GM18520 (cell line): Measurements from ENCODE around the gene CST4.
"Not testable (repeated sequence)": the region's sequence is repeated elsewhere in the genome, so short reads cannot be mapped to it uniquely, and the experiment has no call there.

Source experiments
- ATAC-seq: cut with Tn5 transposase; IDR thresholded peaks from one replicate; pipeline ENCODE4 v1.9.1; 2021; ENCODE audit not compliant: unreplicated experiment

The CST4 gene

DNA sequence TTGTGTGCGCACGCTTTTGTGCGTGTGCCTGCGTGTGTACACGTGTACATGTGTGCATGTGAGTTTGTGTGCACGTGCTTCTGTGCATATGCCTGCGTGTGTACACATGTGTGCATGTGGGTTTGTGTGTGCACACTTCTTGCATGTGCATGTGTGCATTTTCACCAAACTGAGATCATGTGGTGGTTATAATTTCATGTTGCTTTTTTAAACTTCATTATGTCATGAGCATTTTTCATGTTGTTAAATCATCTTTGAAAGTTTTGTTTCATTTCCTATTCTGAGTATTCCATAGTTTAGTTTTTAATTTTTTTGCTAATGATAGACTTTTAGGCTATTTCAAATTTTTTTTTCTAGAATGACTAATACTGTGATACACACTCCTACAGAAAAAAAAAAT lies 44.7 kb downstream of the CST4 start:
- ATAC-seq: no peak

DNA sequence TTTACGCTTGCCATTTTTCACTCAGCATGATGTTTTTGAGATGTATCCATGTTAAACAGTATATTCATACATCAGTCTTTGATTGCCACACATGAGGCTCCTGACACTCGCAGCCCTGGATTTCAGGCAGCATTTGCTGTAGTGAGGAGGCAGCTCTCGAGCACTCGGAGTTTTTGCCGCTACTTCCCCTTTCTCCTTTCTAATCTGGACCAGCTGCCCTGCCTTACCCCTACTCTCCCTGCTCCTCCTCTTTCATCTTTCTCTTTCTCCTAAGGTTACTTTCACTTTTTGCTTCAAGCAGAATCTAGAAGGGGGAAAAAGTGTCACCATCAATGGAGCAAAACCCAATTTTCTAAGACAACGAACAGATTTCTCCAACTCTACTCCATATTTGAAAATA lies 45.2 kb downstream of the CST4 start:
- no peak for ATAC-seq

DNA sequence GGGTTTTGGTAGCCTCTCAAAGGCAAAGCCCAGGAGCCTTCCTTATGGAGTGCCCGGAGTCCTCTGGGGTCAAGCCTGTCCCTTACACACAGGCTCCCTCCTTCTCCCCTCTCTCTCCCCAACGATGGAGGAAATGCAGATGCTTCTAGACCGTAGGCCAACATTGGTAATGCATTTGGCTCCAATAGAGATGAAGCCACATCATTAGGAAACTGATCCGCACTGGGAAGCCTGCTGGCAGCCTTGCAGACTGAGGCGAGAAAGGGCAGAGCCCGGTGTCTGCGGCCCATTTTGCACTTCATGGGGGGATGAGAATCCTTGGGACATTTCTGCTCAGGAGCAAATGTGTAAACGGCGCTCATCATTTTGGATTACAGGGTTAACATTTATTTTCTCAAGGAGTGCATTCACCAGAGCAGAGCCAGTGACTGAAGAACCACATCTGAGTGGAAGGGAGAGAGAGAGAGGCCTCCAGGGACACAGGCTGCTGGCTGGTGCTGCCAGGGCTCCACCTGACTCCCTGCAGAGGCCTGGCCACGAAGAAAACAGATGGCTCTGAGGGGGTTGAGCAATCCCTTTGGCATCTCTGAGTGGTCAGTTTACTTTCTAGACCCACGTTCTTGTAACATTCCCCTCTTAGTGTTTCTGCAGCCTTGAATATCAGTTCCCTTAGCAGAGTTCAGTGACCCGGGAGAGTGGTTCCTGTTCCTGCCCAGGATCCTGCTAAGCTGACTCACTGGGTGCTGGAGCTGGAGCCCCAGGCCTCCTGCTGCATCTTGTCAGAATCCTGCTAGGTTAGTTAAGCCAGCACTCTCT lies 46.7 kb downstream of the CST4 start:
- ATAC-seq: no peak

DNA sequence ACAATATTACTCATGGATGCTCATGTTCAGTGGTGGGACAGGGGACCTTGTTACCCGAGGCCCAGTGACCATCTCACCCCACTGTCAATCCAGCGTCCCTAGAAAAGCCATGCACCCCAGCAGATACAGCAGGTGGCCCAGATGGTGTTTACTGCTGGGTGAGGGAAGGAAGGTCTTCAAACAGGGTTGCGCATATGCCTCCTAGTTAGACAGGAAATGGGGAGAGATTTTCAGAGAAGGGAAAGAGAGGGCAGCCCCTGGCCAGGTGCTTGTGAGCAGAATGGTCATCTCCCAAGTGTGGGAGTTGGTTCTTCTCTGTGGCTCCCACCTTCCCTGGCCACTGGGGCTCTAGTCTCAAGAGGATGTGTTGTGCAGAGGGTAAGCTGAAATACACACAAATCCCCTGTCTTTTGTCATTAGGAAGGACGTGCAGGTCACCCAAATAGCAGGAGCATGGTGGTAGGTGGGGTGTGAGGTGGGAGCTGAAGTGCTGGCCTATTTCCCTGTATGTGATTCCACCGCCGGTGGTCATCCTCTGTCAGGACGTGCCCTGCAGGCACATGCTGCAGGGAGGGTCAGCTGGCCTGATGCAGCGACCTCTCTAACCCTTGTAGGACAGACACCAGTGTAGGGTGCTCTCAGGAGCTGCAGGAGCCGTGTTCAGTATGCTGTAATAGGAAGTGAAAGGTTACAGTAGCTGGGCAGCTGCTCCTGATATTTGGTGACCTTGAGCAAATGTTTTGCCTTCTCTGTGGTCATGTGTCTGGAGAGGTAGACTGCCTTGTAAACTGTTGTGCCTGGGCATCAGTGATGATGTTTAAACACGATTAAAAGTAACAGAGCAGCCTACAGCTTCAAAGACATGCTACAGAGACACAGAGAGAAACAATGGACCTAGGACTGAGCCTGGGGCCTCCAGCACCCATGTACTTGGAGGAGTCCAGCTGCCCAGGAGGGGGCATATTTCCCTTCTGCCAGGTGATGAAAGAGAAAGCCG lies 47.9 kb downstream of the CST4 start:
- no peak for ATAC-seq

DNA sequence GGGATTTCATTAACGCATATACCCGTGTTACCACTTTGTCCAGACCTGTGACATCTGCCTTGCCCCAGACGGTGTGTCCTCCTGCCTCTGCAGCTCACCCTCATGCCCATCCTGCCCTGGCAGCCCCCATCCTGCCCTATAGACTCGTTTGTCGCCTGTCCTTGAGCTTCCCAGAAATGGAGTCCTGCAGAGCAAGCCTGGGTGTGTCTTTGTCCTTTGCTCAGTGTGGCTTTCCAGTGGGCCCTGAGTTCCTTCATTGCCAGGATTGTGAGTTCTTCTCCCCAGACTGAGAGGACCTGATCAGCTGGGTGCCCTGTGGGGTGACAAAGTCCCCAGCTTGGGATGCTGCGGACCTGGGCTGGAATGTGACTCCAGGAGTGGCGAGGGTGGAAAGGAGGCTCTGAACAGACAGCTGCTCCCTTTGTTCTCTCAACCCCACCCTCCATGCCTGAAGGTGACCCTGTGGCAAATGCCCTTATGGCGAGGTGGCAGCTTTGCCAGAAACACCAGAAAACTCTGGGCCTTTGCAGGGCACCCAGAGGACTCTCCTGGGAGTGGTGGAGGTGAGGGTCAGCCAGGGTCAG lies 48.7 kb downstream of the CST4 start:
- no peak for ATAC-seq

DNA sequence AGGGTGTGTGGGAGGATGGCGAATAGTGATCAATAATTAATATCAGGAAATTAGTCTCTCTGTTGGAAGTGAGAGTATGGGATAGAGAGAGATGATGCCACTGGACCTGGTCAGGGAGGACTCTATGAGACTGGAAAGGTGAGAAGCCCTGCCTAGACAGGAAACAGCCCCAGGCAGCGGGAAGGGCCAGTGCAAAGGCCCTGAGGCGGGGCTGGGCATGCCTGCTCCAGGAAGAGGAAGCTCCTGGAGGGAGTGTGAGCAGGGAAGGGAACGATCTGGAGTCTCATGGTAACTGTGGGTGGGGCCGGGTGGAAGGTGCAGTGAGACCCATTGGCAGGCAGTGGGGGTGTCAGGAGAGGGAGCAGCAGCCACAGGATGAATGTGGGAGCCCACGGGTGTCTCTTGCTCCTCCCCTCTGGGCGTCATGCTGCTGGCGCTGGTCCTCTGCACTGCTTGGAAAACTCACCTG lies 49.3 kb downstream of the CST4 start:
- ATAC-seq: no peak

DNA sequence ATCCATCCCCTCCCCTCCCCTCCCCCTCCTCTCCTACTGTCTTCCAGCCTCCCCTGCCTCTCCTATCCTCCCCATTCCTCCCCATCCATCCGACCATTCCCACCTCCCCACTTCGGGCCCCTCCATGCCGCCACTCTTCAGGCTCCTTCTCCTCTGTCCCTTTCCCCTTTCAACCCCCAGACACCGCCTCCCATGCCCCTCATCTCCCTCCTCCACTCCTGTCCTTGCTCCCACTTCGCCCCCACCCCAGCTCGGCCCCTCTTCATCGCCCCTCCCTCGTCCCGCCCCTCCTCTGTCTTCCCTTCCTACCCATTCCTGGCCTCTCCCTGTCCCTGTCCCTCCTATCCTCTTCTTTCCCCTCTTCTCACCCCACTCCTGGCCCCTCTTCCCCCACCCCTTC lies 50.5 kb downstream of the CST4 start:
- ATAC-seq: no peak

DNA sequence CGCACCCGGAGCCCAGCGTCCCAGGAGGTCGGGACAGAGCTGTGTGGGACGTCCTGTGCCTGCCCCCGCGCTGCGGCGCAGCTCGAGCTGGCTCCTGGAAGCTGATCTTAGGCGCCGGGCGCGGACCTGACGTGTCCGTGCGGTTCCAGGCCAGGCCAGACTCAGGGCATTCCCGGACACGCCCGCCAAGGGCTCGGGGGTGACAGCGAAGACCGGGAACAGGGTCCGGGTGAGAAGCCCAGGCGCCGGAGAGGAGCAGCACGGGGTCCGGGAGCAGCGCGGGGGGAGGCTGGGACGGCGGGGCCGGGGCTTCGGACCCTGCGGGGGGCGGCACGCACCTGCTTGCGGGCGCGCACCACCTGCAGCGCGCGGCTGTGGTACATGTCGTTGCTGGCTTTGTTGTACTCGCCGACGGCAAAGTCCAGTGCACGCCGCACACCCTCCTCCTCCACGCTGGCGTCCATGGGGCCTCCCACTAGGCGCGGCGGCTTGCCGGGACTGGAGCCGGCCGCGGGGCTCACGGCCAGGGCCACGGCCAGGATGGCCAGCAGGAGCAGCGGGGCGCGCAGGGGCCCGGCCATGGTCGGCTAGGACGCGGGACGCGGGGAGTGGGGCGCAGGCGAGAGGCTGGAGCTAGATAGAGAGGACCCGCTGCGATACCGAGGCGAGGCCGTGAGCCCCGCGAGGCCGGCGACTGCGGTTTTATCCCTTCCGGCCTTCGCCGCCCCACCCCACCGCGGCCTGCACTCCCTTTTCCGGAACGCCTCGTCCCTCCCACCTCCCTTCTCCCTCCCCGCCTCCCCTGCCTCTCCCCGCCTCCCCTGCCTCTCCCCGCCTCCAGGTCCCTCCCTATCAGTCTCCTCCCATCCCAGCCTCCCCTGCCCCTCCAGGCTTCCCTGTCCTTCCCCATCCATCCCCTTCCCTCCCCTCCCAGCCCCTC lies 51.3 kb downstream of the CST4 start, which contains the start of gene CST3:
TSS of gene CST3 (minus strand) at position 674 of the 940 bp plus-strand sequence. CDS start at position 581, 93 bp downstream.
- ATAC-seq: no peak

DNA sequence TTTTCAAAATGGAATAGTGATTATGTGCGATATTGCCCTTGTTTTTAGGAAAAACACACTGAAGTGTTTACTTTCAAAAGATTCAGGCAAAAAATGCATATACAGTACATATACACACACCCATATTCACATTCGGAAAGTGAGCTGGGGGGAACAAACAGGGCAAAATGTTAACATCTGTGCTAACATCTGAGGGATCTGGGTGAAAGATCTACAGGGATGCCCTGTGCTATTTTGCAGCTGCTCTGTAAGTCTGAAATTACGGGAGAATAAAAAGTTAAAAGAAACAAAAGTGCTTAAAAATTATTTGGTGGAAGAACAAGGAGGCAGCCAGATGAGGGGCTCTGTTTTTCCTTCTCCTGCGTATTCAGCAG lies 51.9 kb downstream of the CST4 start:
- ATAC-seq: no peak

DNA sequence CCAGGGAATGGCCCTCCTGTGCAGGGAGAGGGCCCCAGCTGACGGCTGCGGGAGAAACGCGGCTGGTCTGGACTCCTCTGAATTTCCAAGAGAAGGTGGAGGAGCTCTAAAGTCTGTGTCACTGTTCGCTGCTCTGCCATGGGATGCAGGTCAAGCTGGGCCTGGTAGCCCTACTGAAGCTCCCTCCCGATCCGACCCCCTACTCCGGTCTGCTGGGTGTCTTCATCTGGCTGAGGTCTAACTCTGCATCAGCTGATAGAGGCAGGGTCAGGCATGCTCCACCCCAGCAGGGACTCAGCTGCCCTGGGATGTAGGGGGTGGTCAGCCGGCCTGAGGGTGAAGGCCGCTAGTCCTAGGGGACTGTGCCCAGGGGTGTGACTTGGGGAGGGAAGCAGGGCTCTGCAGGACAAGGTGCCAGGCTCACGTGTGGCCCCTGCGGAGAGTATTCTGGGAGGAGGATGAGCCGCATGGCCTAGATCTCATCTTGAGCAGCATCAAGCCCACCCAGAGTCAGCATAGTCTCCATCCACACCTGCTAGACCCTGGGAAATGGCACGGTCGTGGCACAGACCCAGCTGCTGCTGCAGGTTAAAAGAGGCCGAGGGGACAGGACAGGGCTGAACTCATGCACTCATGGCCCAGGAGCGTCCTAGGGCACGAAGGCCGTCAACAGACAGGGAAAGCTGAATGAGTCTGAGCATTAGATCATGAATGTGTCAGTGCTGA lies 52.5 kb downstream of the CST4 start:
- no peak for ATAC-seq

DNA sequence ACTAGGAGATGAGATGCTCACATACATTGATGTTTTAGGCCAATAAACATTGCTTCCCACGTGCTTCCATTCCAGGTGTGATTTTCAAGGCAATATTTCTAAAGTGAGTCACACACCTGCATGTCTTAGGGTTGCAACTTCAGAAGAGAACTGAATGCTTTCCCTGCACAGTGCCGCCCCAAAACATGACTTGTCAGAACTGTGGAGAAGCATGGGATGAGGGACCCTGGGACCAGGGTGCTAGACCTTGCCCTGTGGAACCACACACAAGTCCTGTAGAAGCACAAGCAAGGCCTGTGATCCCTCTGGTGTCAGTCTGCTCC lies 53.1 kb downstream of the CST4 start:
- ATAC-seq: not testable (repeated sequence)
